Mucosa of descending colon (tissue), 3 donors: ENCODE results near the gene ALDH1A3. TPM values are rescaled to one million over a fixed set of nuclear protein-coding genes. Genes with fewer than 3 reads are reported as not detected.

Experiments used
- ATAC-seq: fragments of 200-7000 bp; cut with Tn5 transposase; one replicate; pipeline ENCODE4 v1.9.1; 2020; ENCODE audit warnings: mild to moderate bottlenecking, moderate library complexity
- DNase-seq, 3 donors: peaks; one replicate each; pipeline ENCODE4 v3.0.0-alpha.2; 2020
- H3K36me3 ChIP-seq: fragments of 200-600 bp; one replicate; pipeline ENCODE4 v1.8.0; 2021; ENCODE audit warnings: low read depth, mild to moderate bottlenecking
- H3K4me1 ChIP-seq: fragments of 200-600 bp; one replicate; pipeline ENCODE4 v1.8.0; 2021; ENCODE audit warnings: low read depth, mild to moderate bottlenecking
- H3K4me3 ChIP-seq: fragments of 200-600 bp; one replicate; pipeline ENCODE4 v1.8.0; 2021; ENCODE audit warnings: mild to moderate bottlenecking
- H3K9me3 ChIP-seq: fragments of 200-600 bp; one replicate; pipeline ENCODE4 v1.8.0; 2021; ENCODE audit warnings: mild to moderate bottlenecking
- CTCF ChIP-seq: fragments of 200-600 bp; IDR thresholded peaks from one replicate; pipeline ENCODE4 v1.8.0; 2022; ENCODE audit warnings: antibody characterized with exemption, mild to moderate bottlenecking
- intact Hi-C, 2 donors: fragments of 100-400 bp; cut with DNase I in 1 of 2; cut with micrococcal nuclease in 1 of 2; formaldehyde crosslinking; loops; one replicate each; pipeline versions ENCODE4 v1.11.0 to v1.11.1; 2022; cut with DNase I, micrococcal nuclease
- total RNA-seq, 3 donors: library from RNA; stranded (reverse); fragmentation: NEBNext Ultra II Directional in 2 of 3; extraction: Animal tissue kit (Norgen Biotek cat#: 25700) in 2 of 3; gene quantifications; one replicate each; pipeline versions ENCODE4 v1.2.1 to v1.2.4, GENCODE V29; 2021 to 2023
- donor health status: DM: no; HTN: no; CAD: no; lungs with moderate emphysema.
- donor health status: DM: no; HTN: no; CAD: no.
- donor health status: DM: no; HTN: yes; CAD: no.

ALDH1A3 gene
- total RNA-seq, 3 donors from 2014 or later = 4.7 to 18.0 (median 12.9) TPM

- TF ChIP-seq CTCF = no peak
- Histone ChIP-seq H3K4me1 (peaks cover 3% of the 10 kb centered on the region), H3K4me3 (no peak overlapping the region), H3K36me3 (no peaks in the 10 kb centered on the region), H3K9me3 (no peaks in the 10 kb centered on the region)
- ATAC-seq (peak; percentile 17), DNase-seq (no peak)
- intact Hi-C loops = no loop called here
These were observed 29.9 kb downstream of the ALDH1A3 start for GRCh38 chr15:100909565-100909964.

GRCh38 chr15:100909989-100910955, 30.6 kb downstream of the ALDH1A3 start:
- Histone ChIP-seq H3K4me3 (no peak overlapping the region), H3K9me3 (no peaks in the 10 kb centered on the region), H3K36me3 (no peaks in the 10 kb centered on the region), H3K4me1 (no peaks in the 10 kb centered on the region)
- no peak for ATAC-seq
- intact Hi-C loops = loop anchor here in 1 of 2 donors (5.0 to 10.0 kb wide), 2 partner anchors 97 to 345 kb away; partner anchors contain the start of gene CHSY1
- no peak for TF ChIP-seq CTCF
- no peak for DNase-seq

- intact Hi-C loops = loop anchor here in 1 of 2 donors (5.0 to 10.0 kb wide), 2 partner anchors 96 to 344 kb away; partner anchors contain the start of gene CHSY1
- DNase-seq (no peak), ATAC-seq (no peak)
- TF ChIP-seq CTCF = no peak
- Histone ChIP-seq H3K4me3 (no peak overlapping the region), H3K4me1 (no peaks in the 10 kb centered on the region), H3K9me3 (no peaks in the 10 kb centered on the region), H3K36me3 (no peaks in the 10 kb centered on the region)
These were observed 31.5 kb downstream of the ALDH1A3 start for GRCh38 chr15:100911086-100911485.

GRCh38 chr15:100913961-100914360, 34.3 kb downstream of the ALDH1A3 start:
- H3K36me3 ChIP-seq = no peaks in the 10 kb centered on the region
- no peaks in the 10 kb centered on the region for H3K9me3 ChIP-seq
- DNase-seq = no peak
- H3K4me3 ChIP-seq = no peak overlapping the region
- TF ChIP-seq CTCF = no peak
- H3K4me1 ChIP-seq = peaks cover 7% of the 10 kb centered on the region
- no peak for ATAC-seq
- intact Hi-C loops = loop anchor here in 1 of 2 donors (5.0 to 10.0 kb wide), 2 partner anchors 93 to 341 kb away; partner anchors contain the start of gene CHSY1

- Histone ChIP-seq H3K4me3 (no peak overlapping the region), H3K36me3 (no peaks in the 10 kb centered on the region), H3K4me1 (peaks cover 7% of the 10 kb centered on the region), H3K9me3 (no peaks in the 10 kb centered on the region)
- intact Hi-C loops = loop anchor here (5.0 to 10.0 kb wide), 2 partner anchors 92 to 340 kb away; partner anchors contain the start of gene CHSY1 (in 1 of the 2)
- DNase-seq (no peak), ATAC-seq (no peak)
- TF ChIP-seq CTCF = no peak
These were observed 35.2 kb downstream of the ALDH1A3 start for GRCh38 chr15:100914876-100915275.
